Fibroblast of upper back skin (primary cell): Measurements from ENCODE around the gene FNIP1.
A peak's percentile ranks its signal among the peaks of the same experiment; 100 is the strongest.
"Not testable (repeated sequence)": the region's sequence is repeated elsewhere in the genome, so short reads cannot be mapped to it uniquely, and the experiment has no call there.

Experiments
- DNase-seq: peaks from one replicate; pipeline ENCODE4 v3.0.0-alpha.2; 2013

The FNIP1 gene

GRCh38 chr5:131786900-131787692, 9.7 kb downstream of the FNIP1 start:
- DNase-seq, result no peak

- DNase-seq, result no peak
Measured at GRCh38 chr5:131786036-131786435, 10.8 kb downstream of the FNIP1 start.

GRCh38 chr5:131783874-131784273, 12.9 kb downstream of the FNIP1 start:
- no peak for DNase-seq

GRCh38 chr5:131783357-131783756, 13.5 kb downstream of the FNIP1 start:
- DNase-seq, result no peak

GRCh38 chr5:131782717-131783116, 14.1 kb downstream of the FNIP1 start:
- no peak for DNase-seq

- DNase-seq, result not testable (repeated sequence)
Measured at GRCh38 chr5:131778141-131778540, 18.7 kb downstream of the FNIP1 start.

- DNase-seq, result peak; percentile 34
Measured at GRCh38 chr5:131776450-131776849, 20.4 kb downstream of the FNIP1 start.

GRCh38 chr5:131774652-131775367, 22.0 kb downstream of the FNIP1 start:
- no peak for DNase-seq

- no peak for DNase-seq
Measured at GRCh38 chr5:131773805-131774204, 23.0 kb downstream of the FNIP1 start.

GRCh38 chr5:131771692-131772091, 25.1 kb downstream of the FNIP1 start:
- DNase-seq, result no peak

- no peak for DNase-seq
Measured at GRCh38 chr5:131769961-131770360, 26.9 kb downstream of the FNIP1 start.

GRCh38 chr5:131769336-131769735, 27.5 kb downstream of the FNIP1 start:
- no peak for DNase-seq

GRCh38 chr5:131767891-131768290, 28.9 kb downstream of the FNIP1 start:
- DNase-seq, result no peak

GRCh38 chr5:131766689-131767088, 30.1 kb downstream of the FNIP1 start:
- no peak for DNase-seq

- DNase-seq, result no peak
Measured at GRCh38 chr5:131765261-131765660, 31.6 kb downstream of the FNIP1 start.

- no peak for DNase-seq
Measured at GRCh38 chr5:131763968-131764367, 32.8 kb downstream of the FNIP1 start.

GRCh38 chr5:131760793-131761192, 36.0 kb downstream of the FNIP1 start:
- DNase-seq, result no peak

GRCh38 chr5:131759704-131760103, 37.1 kb downstream of the FNIP1 start:
- DNase-seq, result no peak

GRCh38 chr5:131758520-131758900, 38.3 kb downstream of the FNIP1 start:
- peak; percentile 19 for DNase-seq

GRCh38 chr5:131757830-131758519, 38.8 kb downstream of the FNIP1 start:
- no peak for DNase-seq

GRCh38 chr5:131756942-131757341, 39.9 kb downstream of the FNIP1 start:
- DNase-seq, result no peak

GRCh38 chr5:131754363-131754762, 42.5 kb downstream of the FNIP1 start:
- no peak for DNase-seq

- peak; percentile 25 for DNase-seq
Measured at GRCh38 chr5:131751506-131751905, 45.3 kb downstream of the FNIP1 start.
